ENCODE data around the gene AURKAIP1.

- TF ChIP-seq CTCF (optimal IDR thresholded peaks at IDR 0.05 in 1 of 3, IDR thresholded peaks at IDR 0.05 in 1 of 3, conservative IDR thresholded peaks at IDR 0.05 in 1 of 3; ENCODE audit: extremely low read depth in 1 of 3, insufficient read depth in 2 of 3, low read length in 3 of 3) (no peak), EZH2 (IDR thresholded peaks at IDR 0.05; ENCODE audit: low read length) (no peak)
Observed at GRCh38 chr1:1341549-1342021, 33.4 kb downstream of the AURKAIP1 start.

Measured in keratinocyte (primary cell).